NCI-H128 (cell line): ENCODE measurements around the gene EMC7.
"Not testable (repeated sequence)": the region's sequence is repeated elsewhere in the genome, so short reads cannot be mapped to it uniquely, and the experiment has no call there.

Source experiments
- DNase-seq: peaks from one replicate; lab custom pipeline; 2025; ENCODE audit not compliant: unreplicated experiment; lab: John Stamatoyannopoulos, UW

The EMC7 gene

DNA sequence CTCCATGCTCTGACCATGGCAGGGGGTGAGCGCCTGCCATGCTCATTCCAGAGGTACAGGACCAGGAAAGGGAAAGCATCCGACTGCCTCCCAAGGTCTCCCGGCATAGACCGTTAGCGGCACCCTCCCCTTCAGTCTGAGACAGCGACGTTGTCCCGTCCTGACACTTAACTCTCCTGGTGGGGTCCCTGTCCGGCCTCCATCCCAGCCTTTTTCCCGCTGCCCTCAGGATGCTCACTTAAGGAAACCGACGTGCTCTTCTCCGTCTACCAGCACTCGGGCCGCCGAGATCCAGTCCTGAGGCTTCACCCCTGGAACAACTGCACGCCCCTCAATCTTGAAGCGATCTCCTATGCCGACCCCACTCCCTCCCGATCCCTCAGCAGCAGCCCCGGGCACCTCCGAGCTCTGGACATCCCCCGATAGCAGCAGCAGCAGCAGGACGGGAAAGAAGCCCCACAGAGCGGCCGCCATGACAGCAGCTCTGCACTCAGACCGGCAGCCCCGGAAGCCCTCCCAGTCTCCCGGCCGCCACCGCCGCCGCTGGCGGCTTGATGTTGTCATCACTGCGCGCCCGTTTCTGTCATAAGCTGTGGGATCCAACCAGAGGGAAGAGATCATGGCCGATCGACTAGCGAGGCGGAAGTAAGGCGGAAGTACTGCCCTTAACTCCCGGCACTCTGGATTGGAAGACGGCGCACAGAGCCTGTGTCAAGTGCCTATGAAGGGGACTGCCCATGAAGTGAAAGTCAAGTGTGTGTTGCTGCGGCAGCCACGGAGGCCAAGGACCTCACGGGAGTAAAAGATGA is at the start of gene EMC7, which contains the start of gene PGBD4:
Gene EMC7 (minus strand): TSS at position 497 of the 809 bp plus-strand sequence. CDS start 23 bp downstream, at position 474.
Gene PGBD4 (plus strand): TSS at position 718 of the 809 bp plus-strand sequence. CDS start 449 bp downstream, outside the sequence.
- peak; percentile 86 for DNase-seq

GRCh38 chr15:34147371-34148140 is 45.9 kb upstream of the EMC7 start:
- no peak for DNase-seq

DNA sequence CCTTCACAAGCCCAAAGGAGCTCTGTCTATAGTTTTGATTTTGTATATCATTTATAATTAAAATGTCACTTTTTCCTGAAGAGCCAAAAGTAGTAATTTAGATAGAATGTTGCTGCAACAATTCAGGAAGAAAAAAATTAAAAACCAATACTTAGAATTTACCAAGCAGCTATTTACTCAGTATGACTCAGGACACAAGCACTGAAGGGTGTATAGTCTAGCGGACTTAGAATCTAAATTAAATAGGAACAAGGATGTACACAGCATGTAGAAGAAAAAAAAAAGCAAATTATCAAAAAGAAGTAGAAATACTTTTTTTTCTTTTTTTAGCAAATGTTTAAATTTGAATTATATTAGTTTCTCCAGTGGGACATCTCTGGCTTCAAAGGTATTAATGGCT is 31.8 kb upstream of the EMC7 start:
- DNase-seq = no peak

DNA sequence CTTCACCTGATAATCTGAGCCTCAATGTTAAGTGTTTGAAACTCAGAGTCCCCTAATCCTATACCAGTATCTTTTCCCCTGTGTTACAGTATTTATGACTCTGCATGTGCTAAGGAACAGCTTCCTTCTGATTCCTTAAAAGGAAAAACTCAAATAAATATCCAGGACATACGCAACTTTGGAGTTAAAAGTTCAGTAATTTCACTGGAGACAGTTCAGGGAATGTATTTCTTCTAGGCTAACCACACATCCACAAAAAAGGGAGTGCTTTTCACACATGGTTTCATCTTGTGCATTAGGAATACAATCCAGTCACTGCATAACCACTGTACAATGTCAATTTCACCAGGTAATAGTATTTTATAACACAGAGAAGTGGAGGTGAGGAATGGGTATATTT is 31.2 kb upstream of the EMC7 start:
- DNase-seq = no peak

DNA sequence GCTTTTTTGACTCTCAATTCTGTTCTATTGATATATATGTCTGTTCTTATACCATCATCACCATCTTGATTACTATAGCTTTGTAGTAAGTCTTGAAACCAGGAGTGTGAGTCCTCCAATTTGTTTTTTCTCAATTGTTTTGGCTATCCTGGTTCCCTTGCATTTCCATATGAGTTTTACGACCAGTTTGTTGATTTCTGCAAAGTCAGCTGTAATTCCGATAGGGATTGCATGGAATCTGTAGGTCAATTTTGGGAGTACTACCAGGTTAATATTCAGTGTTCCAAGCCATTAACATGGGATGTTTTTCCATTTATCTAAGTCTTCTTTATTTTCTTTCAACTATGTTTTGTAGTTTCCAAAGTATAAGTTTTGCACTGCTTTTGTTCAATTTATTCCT is 27.2 kb upstream of the EMC7 start:
- no peak for DNase-seq

- DNase-seq = no peak
Measured at GRCh38 chr15:34126522-34126921, 24.9 kb upstream of the EMC7 start.

- no peak for DNase-seq
Measured at GRCh38 chr15:34125945-34126344, 24.3 kb upstream of the EMC7 start.

GRCh38 chr15:34124651-34125050 is 23.0 kb upstream of the EMC7 start:
- no peak for DNase-seq

- DNase-seq = no peak
Measured at GRCh38 chr15:34122771-34123183, 21.1 kb upstream of the EMC7 start.

DNA sequence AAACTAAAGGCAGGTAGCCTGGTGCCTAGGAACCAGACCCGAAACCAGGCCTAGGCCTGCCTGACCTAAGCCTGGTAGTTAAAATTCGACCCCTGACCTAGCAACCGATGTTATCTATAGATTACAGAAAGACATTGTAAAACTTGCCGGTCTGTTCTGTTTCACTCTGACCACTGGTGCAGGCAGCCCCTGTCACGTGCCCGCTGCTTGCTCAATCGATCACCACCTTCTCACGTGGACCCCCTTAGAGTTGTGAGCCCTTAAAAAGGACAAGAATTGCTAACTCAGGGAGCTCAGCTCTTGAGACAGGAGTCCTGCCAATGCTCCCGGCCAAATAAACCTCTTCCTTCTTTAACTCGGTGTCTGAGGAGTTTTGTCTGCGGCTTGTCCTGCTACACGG is 20.1 kb upstream of the EMC7 start:
- not testable (repeated sequence) for DNase-seq

GRCh38 chr15:34120420-34120819 is 18.8 kb upstream of the EMC7 start:
- DNase-seq = not testable (repeated sequence)

- no peak for DNase-seq
Measured at GRCh38 chr15:34119291-34119690, 17.6 kb upstream of the EMC7 start.

DNA sequence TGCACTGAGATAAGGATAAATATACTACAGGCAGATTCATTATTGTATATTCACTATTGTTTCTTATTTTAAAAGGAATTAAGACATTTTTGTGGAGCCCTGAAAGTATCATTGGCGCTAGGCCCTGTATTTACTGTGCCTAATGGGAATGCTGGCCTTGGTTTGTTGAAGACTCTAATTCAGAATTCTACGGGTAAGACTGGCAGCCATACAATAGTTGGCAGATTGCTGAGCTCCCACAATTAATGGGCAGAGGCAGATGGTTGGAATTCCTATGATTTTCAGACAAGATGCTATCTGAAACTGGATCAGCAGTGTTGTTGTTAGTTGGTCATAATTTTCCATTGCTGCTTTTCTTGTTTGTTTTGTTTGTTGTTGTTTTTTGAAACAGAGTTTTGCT is 15.0 kb upstream of the EMC7 start:
- no peak for DNase-seq

DNA sequence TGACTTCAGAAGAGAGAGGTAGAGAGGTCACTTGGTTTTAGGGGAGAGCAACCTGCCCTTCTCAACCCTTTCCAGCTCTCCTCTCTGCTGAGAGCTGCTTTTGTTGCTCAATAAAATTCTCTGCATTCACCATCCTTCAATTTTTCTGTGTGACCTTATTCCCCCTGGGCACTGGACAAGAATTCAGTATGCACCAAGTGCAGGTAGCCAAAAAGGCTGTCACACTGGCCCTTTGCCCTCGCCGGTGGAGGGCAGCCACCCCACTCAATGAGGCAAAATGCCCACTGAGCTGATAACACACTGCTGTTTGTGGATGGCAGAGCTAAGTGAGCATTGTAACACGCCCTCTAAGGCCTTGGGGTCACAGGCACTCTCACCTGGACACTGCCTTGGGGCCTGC is 13.1 kb upstream of the EMC7 start:
- DNase-seq = no peak

GRCh38 chr15:34114215-34114614 is 12.6 kb upstream of the EMC7 start:
- DNase-seq = no peak

DNA sequence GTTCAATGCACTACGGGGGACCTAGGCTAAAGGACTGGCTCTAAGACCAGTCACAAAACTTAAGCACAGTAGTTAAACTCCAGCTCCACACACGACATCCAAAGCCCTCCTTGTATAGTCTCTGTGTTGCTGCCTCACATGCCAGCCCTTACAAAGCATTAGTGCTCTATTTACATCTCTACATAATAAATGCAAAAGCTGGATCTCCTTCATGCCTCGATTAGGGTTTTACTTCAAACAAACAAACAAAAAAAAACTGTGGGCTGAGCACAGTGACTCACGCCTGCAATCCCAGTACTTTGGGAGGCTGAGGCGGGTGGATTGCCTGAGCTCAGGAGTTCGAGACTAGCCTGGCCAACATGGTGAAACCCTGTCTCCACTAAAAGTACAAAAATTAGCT is 9.8 kb upstream of the EMC7 start:
- no peak for DNase-seq

GRCh38 chr15:34109797-34110663 is 8.4 kb upstream of the EMC7 start:
- no peak for DNase-seq

DNA sequence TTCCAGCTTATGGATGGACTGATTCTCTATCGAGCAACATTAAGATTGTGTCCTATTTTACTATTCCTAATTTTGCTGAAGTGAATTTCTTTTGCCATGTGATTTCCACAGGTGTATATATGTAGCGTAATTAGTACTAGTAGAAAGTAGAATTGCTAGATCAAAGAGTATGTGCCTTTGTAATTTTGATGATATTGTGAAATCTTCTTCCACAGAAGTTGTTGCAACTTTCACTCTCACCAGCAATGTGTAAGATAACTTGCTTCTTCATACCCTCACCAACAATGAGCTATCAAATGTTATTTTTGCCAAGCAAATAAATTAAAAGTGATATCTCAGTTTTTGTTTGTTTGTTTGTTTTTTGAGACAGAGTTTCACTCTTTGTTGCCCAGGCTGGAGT is 5.7 kb upstream of the EMC7 start:
- DNase-seq = no peak

DNA sequence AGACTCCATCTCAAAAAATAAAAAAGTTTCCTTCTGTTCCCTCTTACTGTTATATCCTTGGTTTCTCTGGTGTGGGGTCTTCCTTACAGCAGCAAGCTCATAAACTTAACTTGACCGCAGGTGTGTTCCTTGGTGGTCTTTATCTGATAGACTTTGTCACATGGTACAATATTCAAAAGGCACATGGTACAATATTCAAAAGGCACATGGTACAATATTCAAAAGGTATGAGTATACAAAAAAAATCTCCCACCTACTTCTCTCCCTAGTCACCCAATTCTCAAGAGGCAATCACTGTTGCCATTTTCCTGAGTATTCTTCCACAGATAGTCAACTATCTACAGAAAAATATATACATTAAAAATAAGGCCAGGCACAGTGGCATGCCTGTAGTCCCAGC is 4.8 kb upstream of the EMC7 start:
- DNase-seq = no peak

DNA sequence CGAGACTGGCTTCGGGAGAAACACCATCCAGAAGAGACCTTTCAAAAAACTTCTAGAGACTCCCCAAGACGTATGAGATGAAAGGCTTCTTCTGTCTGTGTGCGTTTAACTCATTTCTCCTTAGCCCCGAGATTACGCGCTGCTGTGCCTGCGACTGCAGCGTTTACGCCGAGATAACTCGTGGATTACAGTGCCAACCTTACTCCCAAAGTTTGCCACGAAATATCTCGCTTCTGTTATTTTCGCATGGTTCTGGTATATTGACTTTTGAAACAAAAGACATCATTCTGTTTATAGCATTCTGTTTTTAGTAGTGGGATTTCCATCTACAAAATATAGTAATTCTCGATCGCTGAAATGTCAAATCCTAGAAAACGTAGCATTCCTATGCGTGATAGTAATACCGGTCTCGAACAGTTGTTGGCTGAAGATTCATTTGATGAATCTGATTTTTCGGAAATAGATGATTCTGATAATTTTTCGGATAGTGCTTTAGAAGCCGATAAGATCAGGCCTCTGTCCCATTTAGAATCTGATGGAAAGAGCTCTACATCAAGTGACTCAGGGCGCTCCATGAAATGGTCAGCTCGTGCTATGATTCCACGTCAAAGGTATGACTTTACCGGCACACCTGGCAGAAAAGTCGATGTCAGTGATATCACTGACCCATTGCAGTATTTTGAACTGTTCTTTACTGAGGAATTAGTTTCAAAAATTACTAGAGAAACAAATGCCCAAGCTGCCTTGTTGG is 688 bp upstream of the EMC7 start:
- no peak for DNase-seq

DNA sequence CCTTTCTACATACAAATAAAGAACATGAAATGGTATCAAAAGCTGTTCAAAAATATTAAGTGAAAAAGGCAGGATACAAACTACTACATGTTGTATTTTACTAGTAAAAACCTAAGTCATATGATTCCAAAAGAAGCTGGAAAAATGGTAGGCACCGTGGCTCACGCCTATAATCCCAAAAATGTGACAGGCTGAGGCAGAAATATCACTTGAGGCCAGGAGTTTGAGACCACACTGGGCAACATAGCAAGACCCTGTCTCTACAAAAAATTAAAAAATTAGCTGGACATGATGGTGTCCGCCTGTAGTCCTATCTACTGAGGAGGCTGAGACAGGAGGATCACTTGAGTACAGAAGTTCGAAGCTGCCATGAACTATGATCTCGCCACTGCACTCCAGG is 1.7 kb downstream of the EMC7 start:
- DNase-seq = no peak
